NT2/D1 (cell line): ENCODE measurements around the gene ZNF888.

Experiments used
- SUZ12 ChIP-seq: IDR thresholded peaks from 2 replicates; pipeline ENCODE4 v1.6.1; 2011; ENCODE audit not compliant: insufficient read length, insufficient read depth; ENCODE audit errors: extremely low read depth
- YY1 ChIP-seq: IDR thresholded peaks from 2 replicates; pipeline ENCODE4 v1.6.1; 2011; ENCODE audit not compliant: insufficient read length, insufficient read depth
- ZNF274 ChIP-seq: IDR thresholded peaks from 2 replicates; pipeline ENCODE4 v1.6.1; 2011; ENCODE audit warnings: mild to moderate bottlenecking, low read depth, low read length

GRCh38 chr19:52962394-52963246 lies 39.4 kb upstream of the ZNF888 start, which contains the start of gene ZNF816:
- TF ChIP-seq ZNF274 (no peak), YY1 (no peak), SUZ12 (no peak)
